Liver (tissue), 3 donors: Measurements from ENCODE around the gene NLGN1.

ENCODE experiments used
- EGR1 ChIP-seq, 2 donors: IDR thresholded peaks; 2 replicates each; pipeline ENCODE4 v1.6.1; 2016 to 2018; ENCODE audit warnings: antibody characterized with exemption in 2 of 2, low read depth in 2 of 2
- FOXA1 ChIP-seq: IDR thresholded peaks from 2 replicates; pipeline ENCODE4 v1.6.1; 2016; ENCODE audit warnings: antibody characterized with exemption
- GABPA ChIP-seq, 2 donors: IDR thresholded peaks in 1 of 2; conservative IDR thresholded peaks in 1 of 2; 2 replicates each; pipeline ENCODE4 v1.6.1; 2016; ENCODE audit warnings: antibody characterized with exemption in 2 of 2, mild to moderate bottlenecking in 1 of 2, moderate library complexity in 1 of 2
- JUND ChIP-seq, 2 donors: IDR thresholded peaks; 2 replicates each; pipeline ENCODE4 v1.6.1; 2016; ENCODE audit warnings: antibody characterized with exemption in 2 of 2
- SP1 ChIP-seq: IDR thresholded peaks from 2 replicates; pipeline ENCODE4 v1.6.1; 2018; ENCODE audit warnings: antibody characterized with exemption, mild to moderate bottlenecking
- TAF1 ChIP-seq: conservative IDR thresholded peaks from 2 replicates; pipeline ENCODE4 v1.6.1; 2016; ENCODE audit warnings: antibody characterized with exemption, mild to moderate bottlenecking
- YY1 ChIP-seq: IDR thresholded peaks from 2 replicates; pipeline ENCODE4 v1.6.1; 2016; ENCODE audit warnings: antibody characterized with exemption, mild to moderate bottlenecking
- TF ChIP-seq, protein P1 (sequence below): fragments of 150-350 bp; IDR thresholded peaks from 2 replicates; pipeline ENCODE4 v1.5.1; 2017; ENCODE audit warnings: improper control_type of control experiment, low read depth, low read length; ENCODE audit not compliant: missing input control
- TF ChIP-seq, protein P2 (sequence below): IDR thresholded peaks from 2 replicates; pipeline ENCODE4 v1.6.1; 2016; ENCODE audit warnings: antibody characterized with exemption
- TF ChIP-seq, protein P3 (sequence below): IDR thresholded peaks from 2 replicates; pipeline ENCODE4 v1.6.1; 2016; ENCODE audit warnings: antibody characterized with exemption, mild to moderate bottlenecking
- TF ChIP-seq, protein P4 (sequence below): IDR thresholded peaks from 2 replicates; pipeline ENCODE4 v1.6.1; 2016; ENCODE audit warnings: antibody characterized with exemption
- donor health status: healthy.
- donor health status: healthy.

DNA sequence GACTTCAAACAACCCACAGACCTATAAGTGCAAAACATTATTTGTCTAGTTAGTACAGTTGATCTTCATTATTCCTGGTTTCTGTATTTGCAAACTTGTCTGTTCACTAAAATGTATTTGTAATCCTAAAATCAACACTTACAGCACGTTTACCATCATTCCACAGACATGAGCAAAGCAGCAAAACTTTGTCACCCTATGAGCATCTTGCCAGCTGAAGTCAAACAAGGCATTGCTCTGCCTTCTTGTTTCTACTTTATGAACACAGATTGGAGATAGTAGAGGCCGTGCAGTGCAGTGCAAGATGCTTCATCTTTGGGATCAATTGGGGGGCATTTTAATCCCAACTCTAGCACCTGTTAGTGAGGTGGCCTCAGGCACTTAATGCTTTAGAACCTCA, 202.1 kb downstream of the NLGN1 start:
- TF ChIP-seq, protein P1, sequence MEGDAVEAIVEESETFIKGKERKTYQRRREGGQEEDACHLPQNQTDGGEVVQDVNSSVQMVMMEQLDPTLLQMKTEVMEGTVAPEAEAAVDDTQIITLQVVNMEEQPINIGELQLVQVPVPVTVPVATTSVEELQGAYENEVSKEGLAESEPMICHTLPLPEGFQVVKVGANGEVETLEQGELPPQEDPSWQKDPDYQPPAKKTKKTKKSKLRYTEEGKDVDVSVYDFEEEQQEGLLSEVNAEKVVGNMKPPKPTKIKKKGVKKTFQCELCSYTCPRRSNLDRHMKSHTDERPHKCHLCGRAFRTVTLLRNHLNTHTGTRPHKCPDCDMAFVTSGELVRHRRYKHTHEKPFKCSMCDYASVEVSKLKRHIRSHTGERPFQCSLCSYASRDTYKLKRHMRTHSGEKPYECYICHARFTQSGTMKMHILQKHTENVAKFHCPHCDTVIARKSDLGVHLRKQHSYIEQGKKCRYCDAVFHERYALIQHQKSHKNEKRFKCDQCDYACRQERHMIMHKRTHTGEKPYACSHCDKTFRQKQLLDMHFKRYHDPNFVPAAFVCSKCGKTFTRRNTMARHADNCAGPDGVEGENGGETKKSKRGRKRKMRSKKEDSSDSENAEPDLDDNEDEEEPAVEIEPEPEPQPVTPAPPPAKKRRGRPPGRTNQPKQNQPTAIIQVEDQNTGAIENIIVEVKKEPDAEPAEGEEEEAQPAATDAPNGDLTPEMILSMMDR, result no peak
- TF ChIP-seq FOXA1 (no peak), GABPA (IDR thresholded peaks at IDR 0.05 in 1 of 2, conservative IDR thresholded peaks at IDR 0.05 in 1 of 2) (no peak), TAF1 (no peak), JUND (IDR thresholded peaks at IDR 0.05) (no peak), YY1 (no peak), SP1 (no peak), EGR1 (IDR thresholded peaks at IDR 0.05; ENCODE audit: low read depth in 2 of 2) (no peak)
- TF ChIP-seq, protein P2, sequence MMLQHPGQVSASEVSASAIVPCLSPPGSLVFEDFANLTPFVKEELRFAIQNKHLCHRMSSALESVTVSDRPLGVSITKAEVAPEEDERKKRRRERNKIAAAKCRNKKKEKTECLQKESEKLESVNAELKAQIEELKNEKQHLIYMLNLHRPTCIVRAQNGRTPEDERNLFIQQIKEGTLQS, result no peak
- TF ChIP-seq, protein P3, sequence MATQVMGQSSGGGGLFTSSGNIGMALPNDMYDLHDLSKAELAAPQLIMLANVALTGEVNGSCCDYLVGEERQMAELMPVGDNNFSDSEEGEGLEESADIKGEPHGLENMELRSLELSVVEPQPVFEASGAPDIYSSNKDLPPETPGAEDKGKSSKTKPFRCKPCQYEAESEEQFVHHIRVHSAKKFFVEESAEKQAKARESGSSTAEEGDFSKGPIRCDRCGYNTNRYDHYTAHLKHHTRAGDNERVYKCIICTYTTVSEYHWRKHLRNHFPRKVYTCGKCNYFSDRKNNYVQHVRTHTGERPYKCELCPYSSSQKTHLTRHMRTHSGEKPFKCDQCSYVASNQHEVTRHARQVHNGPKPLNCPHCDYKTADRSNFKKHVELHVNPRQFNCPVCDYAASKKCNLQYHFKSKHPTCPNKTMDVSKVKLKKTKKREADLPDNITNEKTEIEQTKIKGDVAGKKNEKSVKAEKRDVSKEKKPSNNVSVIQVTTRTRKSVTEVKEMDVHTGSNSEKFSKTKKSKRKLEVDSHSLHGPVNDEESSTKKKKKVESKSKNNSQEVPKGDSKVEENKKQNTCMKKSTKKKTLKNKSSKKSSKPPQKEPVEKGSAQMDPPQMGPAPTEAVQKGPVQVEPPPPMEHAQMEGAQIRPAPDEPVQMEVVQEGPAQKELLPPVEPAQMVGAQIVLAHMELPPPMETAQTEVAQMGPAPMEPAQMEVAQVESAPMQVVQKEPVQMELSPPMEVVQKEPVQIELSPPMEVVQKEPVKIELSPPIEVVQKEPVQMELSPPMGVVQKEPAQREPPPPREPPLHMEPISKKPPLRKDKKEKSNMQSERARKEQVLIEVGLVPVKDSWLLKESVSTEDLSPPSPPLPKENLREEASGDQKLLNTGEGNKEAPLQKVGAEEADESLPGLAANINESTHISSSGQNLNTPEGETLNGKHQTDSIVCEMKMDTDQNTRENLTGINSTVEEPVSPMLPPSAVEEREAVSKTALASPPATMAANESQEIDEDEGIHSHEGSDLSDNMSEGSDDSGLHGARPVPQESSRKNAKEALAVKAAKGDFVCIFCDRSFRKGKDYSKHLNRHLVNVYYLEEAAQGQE, result no peak
- TF ChIP-seq, protein P4, sequence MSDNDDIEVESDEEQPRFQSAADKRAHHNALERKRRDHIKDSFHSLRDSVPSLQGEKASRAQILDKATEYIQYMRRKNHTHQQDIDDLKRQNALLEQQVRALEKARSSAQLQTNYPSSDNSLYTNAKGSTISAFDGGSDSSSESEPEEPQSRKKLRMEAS, result no peak
